HL-60 (cell line): ENCODE results near the gene CCDC121.

Experiments used
- DNase-seq, 2 experiments: peaks; one replicate each; pipeline ENCODE4 v3.0.0-alpha.2; 2010 to 2020; ENCODE audit warnings: low read depth in 1 of 2, low spot score in 1 of 2
- H3K27ac ChIP-seq: fragments of 250-450 bp; sonication (Bioruptor Pico); replicated peaks from 2 replicates; pipeline ENCODE4 v1.5.1; 2020; ENCODE audit warnings: mild to moderate bottlenecking, moderate library complexity
- H3K27me3 ChIP-seq: fragments of 250-450 bp; sonication (Bioruptor Pico); 2 replicates; pipeline ENCODE4 v1.5.1; 2021; ENCODE audit warnings: mild to moderate bottlenecking, moderate library complexity; ENCODE audit not compliant: insufficient read depth, poor library complexity, severe bottlenecking
- H3K4me3 ChIP-seq: replicated peaks from 2 replicates; pipeline ENCODE4 v1.5.1; 2011; ENCODE audit warnings: mild to moderate bottlenecking, control low read depth, low read length; ENCODE audit not compliant: insufficient read depth
- CTCF ChIP-seq: IDR thresholded peaks from one replicate; pipeline ENCODE4 v1.5.1; 2011; ENCODE audit warnings: low read length, control low read depth, inconsistent platforms; ENCODE audit not compliant: insufficient read depth
- GABPA ChIP-seq: IDR thresholded peaks from 2 replicates; pipeline ENCODE4 v1.6.1; 2012; ENCODE audit warnings: low read depth
- POLR2AphosphoS5 ChIP-seq: IDR thresholded peaks from 2 replicates; pipeline ENCODE4 v1.6.1; 2012; ENCODE audit warnings: low read depth
- REST ChIP-seq: IDR thresholded peaks from 2 replicates; pipeline ENCODE4 v1.6.1; 2012; ENCODE audit warnings: low read depth; ENCODE audit not compliant: insufficient replicate concordance
- SPI1 ChIP-seq: IDR thresholded peaks from 2 replicates; pipeline ENCODE4 v1.6.1; 2012; ENCODE audit warnings: low read depth, mild to moderate bottlenecking, borderline replicate concordance

The CCDC121 gene

DNA sequence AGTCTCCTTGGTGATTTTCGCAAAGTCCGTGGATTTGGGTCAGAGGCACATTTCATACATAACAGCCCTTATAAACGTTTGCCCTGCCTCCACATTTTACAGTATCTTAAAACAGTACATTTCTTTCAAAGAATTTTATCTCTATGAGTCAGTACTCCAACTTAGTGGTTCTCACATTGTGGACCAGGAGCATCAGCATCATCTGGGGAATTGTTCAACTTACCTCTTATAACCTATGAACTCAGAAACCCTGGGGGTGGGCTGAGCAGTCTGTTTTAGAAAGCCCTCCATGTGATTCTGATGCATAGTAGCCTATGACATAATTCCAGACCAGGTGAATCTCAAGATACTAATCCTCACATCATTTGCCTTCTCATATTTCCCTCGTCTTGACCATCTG, 22.2 kb upstream of the CCDC121 start:
- H3K4me3 ChIP-seq, result no peak overlapping the region
- TF ChIP-seq REST, result no peak
- DNase-seq, result no peak
- no peak overlapping the region for H3K27ac ChIP-seq
- H3K27me3 ChIP-seq, result no peaks in the 10 kb centered on the region

DNA sequence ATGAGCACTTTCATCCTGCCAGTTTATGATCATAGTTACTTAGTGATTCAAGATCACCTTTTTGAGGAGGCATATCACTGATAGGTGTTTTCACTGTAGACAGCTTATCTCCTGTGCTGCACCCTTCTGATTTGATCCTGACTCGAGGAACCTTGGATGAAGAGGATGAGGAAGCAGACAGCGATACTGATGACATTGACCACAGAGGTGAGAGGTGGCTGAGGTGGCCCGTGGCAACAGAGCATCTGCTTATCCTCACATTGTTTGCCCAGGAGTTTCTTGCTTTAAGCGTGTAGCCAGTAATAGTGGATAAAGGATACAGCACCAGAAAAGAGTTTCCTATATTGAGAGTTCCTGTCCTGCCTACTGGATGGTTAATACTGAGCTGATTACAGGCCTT, 18.9 kb upstream of the CCDC121 start:
- Histone ChIP-seq H3K27me3 (no peaks in the 10 kb centered on the region), H3K4me3 (no peak overlapping the region), H3K27ac (no peak overlapping the region)
- TF ChIP-seq POLR2AphosphoS5, result no peak
- no peak for TF ChIP-seq REST
- TF ChIP-seq SPI1, result no peak
- no peak for TF ChIP-seq CTCF
- no peak for TF ChIP-seq GABPA
- no peak for DNase-seq

GRCh38 chr2:27647289-27647688, 18.5 kb upstream of the CCDC121 start:
- H3K27me3 ChIP-seq, result no peaks in the 10 kb centered on the region
- DNase-seq, result no peak
- TF ChIP-seq SPI1 (no peak), GABPA (no peak), REST (no peak), POLR2AphosphoS5 (no peak), CTCF (no peak)
- H3K27ac ChIP-seq, result no peak overlapping the region
- no peak overlapping the region for H3K4me3 ChIP-seq

GRCh38 chr2:27645197-27645596, 16.4 kb upstream of the CCDC121 start:
- Histone ChIP-seq H3K27ac (no peak overlapping the region), H3K27me3 (no peaks in the 10 kb centered on the region), H3K4me3 (no peak overlapping the region)
- DNase-seq, result no peak
- no peak for TF ChIP-seq CTCF
